ENCODE results near the gene IRAK3.
"Not testable (repeated sequence)": the region's sequence is repeated elsewhere in the genome, so short reads cannot be mapped to it uniquely, and the experiment has no call there.

IRAK3 gene

DNA sequence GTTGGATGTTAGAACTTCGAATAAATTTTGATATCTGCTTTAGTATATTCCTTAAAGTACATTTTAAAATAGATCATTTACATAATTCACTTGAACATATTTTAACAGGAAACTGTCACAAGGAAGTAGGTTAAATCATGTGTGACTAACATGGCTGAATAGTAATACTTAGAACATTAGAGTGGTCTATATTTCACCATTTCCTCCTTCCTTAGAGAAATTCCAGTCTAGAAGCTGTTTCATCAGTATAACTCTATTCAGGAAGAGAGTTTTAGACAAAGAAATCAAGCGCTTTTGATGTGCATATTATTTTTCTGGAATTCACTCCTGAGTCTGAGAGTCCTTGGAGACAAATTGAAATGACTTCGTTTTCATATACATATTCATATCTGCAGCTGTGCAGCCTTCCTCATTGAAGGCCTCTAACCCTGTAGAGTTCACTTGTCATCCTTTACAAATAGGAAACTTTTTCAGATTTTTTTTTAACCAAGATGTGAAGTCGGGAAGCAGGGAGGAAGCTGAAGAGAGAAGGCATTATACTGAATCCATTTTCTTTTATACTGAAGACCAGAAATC lies 28.4 kb downstream of the IRAK3 start:
- no peak for DNase-seq

DNA sequence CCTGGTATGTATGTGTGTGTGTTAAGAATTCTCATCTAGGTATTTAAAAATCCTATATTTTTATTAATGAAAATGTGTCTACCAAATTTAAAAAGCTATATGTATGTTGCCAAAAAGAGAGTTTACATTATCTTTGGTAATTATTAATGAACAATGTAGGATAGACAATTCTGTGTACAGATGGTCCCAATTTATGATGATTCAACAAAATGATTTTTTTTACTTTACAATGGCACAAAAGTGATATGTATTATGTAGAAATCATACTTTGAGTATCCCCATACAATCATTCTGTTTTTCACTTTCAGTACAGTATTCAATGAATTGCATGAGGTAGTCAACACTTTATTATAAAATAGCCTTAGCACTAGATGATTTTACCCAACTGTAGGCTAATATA lies 39.4 kb downstream of the IRAK3 start:
- DNase-seq: no peak

DNA sequence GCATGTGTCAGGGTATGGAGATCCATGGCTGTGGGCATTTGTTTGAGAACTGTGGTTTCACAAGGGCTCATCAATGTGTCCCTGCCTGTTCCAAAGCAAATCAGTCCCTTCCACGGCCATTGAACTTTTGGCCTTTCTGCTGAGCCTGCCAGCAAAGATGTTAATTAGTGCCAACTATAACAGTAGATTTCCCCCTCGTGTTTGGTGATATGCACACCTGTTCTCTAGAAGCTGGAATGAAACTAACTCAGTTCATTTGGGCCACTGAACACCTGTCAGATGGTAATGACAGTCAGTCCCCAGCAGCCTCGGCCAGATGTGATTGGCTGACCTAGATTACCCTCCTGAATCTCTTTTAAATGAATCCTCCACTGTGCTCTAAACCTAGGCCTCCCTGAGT lies 43.2 kb downstream of the IRAK3 start:
- no peak for DNase-seq

DNA sequence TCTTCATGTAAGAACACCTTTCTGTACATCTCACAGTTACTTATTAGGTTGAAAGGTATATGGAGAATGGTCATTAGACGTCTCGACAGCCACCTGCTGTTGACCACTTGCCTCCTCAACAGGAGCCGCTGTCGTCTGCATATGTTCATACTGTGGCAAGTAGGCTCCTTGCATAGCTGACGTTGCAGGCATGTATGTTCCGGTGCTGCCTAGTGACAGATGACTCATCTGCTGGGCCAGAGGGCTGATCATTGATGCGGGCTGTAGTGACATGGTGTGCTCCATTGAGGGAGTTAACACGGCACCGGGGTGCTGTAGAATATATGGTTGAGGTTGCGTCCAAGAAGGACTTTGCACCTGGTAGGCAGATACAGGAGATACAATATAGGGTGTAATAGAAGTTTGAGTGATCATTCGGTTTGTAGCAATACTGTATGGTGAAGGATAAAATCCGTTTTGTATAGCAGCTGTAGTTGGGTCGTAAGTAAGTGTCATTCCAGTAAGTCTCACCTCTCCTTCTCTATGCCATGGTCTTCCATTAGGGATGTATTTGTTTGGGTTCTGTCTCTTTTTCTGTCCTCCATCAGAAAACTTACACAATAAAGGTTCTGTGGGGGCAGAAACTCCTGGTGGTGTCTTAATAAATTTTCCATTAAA lies 45.2 kb downstream of the IRAK3 start:
- DNase-seq: peak; percentile 63

DNA sequence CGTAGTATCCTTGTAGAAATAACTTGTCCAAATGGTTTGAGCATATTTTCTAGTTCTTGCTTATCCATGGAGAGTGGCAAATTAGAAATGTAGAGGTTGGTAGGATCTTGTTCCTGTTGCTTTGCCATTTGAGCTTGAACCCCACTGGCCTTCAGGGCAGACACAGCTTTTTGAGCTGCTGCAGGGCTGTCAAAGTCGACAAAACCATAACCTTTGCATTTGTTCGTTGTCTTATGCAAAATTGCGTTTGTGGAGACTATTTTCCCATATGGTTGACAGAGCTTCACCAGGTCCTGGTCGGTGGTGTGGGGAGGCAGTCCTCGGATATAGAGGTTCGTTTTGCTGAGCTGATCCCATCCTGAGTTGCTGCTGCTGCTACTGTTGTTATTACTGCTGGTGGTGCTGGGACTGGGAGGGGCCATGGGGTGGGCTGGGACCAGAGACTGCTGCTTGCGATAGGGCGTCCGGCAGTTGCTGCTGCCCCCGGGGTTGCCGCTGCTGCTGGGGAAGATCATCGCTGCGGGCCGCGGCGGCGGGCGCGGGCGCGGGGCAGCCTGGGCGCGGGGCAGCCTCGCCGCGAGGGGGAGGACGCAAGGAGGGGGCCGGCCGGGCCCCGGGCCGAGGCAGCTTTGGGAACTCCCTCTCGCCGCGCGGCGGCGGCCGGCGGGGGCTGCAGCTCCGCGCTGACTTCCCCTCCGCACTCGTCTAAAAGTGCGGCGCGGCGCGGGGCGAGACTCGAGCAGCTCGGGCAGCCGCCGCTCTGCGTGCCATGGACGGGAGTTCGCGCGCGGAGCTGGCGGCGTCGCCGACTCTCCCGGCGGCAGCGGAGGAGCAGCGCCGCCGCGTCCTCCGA lies 46.0 kb downstream of the IRAK3 start:
- DNase-seq: peak; percentile 77

DNA sequence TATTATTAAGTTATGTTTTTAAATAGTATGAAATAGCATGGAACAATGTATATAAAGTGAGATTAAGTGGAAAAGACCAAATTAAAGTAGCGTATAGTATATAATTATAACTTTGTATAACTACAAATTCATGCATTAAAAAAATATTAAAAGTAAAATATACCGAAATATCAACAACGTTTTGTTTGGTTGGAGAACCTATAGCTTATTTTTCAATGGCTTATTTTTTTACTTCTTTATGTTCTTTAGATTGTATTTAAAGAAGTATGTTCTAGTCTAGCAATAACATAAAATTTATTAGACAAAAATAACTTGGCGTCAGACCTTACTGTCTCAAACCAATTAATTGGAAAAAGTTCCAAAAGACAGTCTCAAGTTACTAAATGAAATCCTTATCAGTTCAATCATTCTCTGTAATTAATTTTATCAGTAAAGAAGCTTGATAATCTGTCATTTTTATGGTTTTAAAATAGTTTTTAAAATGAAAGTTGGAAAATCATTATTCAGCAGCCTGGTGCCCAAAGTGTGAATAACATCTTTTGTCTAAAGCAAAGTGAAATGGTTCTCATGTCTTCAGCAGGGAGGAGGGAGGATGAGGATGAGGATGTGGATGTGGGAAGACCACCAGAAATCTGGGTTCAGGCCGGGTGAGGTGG lies 46.7 kb downstream of the IRAK3 start:
- DNase-seq: peak; percentile 68

DNA sequence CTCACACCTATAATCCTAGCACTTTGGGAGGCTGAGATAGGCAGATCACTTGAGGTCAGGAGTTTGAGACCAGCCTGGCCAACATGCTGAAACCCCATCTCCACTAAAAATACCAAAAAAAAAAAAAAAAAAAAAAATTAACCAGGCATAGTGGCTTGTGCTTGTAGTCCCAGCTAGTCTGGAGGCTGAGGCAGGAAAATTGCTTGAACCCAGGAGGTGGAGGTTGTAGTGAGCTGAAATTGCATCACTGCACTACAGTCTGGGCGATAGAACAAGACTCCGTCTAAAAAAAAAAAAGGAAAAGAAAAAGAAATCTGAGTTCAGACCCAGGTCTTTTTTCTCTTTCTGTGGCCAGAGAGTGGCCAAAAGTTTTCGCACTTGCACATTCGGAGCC lies 47.3 kb downstream of the IRAK3 start:
- DNase-seq: not testable (repeated sequence)

DNA sequence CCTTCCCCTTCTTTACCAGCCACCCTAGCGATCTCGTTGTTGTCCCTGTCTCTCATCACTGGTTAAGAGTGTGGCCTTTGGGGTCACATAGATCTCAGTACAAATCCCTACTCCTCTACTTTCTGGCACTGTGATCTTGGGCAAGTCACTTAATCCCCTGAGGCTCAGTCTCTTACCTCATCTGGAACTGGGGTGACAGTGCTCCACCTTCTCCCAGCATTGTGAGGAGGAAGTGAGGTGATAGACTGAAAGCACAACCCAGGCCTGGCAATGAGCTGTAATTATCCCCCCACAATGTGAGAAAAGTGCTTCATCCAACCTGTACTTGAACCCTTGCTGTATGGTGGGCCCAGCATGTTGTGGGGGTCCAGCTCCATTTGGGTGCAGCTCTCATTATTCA lies 48.0 kb downstream of the IRAK3 start:
- no peak for DNase-seq

DNA sequence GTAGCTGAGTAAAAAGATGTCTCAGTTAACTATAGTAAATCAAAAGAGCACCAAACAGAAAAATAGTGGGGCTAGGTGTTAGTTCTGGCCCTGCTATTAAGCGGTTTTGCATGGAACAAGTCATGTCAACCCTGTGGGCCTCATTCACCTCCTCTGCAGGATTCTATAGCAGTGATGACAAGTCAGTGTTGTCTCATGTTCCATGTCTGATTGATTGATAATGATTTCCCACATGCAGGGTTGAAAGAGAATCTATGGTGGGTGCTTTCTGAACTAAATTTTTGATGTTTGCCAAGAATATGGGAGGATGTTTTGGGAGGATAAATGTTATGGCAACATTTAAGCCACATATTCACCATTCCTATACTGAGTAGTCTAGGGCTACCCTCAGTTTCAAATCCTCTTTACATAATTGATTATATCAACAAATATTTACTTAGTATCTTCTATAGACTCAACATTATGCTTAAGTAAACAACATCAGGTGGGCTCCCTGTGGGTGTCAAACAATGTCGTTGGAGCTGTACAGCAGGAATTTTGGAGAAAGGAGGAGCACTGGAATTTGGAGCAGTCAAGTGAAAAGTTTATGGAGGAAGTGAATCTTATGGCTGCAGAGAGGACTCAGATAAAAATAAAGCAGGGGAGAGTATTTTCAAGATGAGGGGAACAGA lies 48.6 kb downstream of the IRAK3 start:
- DNase-seq: no peak

DNA sequence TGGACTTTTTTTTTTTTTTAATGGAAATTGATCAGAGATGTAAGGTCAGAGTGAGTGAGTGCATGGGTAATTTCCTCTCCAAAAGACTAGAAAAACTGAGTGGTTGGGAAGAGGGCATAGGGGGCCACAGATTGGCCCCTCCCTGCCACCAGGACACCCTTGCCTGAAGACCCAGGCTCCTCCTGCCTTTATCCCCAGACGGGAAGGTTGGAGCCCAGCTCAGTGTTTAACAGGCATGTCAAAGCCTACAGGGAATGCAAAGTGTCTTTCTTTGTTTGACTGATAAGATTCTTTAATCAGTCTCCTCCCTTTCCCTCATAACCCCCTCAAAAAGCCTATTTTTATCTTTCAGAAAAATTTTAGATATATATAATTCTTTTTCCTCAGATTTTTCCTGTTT lies 50.3 kb downstream of the IRAK3 start:
- DNase-seq: no peak

DNA sequence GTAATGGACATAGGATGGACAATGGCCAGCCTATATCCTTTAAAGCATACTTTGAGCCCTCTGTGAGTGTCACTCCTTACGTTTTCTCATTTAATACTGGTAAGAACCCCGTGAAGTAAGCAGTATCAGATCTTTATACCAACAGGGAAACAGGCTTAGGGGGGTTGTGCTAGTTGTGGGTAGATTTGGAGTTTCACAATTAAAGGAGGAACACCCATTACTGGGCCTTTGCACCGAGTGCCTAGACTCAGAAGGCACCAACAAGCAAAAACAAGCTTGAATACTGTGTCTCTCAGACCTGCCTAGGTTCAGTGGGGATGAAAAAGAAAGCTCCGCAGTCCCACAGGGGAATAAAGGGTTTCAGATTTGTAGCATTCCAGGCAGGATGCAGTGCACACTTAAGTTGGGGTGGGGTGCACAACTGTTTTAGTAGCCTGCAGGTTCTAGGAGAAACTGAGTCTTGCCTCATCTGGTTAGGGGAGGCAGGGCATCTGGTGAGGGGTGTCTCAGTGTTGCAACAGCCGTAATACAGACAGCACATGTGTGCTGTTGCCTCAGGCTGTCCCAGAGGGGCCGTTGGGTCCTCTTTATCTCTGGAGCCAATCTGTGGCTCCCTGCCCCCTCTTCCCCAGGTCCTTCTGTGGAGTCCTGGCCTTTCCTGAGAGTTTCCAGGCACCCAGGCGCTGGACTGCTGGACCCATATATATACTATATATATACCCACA lies 51.2 kb downstream of the IRAK3 start:
- DNase-seq: peak; percentile 65

DNA sequence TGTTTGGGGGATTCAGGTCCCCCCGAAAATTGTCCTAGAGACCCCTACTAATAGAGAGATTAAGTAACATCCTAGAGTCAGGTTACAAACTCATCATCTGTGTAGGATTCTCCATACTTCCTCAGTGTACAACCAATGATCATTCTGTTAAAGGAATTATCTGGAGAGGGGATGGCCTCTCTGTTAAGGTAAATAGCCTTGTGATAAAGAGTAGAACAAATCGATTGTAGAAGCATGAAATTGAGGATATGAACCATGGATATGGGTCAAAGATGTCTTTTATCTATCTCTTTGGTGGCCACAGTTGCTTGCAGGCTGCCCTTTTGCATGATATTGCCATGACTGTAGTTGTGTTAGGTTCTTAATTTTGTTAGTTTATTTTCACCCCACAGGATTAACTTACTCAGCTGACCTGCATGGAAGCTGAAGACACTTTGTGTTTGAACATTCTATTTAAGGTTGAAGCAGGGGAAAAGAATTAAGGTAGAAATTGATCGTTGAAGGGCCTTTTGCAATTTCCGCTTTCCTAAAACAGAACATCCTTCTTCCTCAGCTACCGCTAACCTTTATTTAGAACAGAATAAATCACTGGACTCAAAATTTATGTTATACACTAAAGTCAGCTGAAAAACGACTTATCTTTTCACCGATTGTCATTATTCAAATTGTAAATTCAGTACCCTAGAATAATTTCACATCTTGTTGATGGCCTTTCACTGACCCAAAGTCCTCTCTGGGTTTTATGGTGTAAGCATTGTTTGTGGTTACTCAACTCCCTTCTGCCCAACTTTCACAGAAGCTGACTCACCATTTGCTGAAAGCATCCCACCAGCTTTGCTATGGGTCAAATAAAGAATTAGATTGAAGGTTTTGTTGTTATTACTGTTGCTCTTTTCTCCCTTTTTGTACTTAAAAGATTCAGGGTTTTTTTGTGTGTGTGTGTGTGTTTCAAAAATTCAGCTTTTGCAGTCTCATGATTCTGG lies 52.3 kb downstream of the IRAK3 start:
- peak; percentile 57 for DNase-seq

DNA sequence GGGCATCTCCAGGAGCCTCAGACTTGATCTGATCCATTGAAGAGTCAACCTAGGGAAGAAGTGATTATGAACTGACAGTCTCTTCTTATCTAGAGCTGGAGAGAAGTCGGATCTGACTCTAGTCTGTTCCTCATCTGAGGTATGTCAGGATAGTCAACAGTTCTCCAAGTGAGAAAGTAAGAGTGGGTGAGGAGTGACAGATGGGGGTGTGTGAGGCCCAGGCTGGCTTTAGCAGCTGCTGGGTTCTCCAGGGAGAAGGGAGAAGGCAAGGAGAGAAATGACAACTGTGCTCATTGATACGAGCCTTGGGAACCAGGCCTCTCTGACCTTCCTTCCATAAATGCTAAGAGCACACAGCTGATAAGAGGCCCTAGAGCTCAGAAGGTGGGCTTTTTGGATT lies 53.3 kb downstream of the IRAK3 start:
- DNase-seq: no peak

DNA sequence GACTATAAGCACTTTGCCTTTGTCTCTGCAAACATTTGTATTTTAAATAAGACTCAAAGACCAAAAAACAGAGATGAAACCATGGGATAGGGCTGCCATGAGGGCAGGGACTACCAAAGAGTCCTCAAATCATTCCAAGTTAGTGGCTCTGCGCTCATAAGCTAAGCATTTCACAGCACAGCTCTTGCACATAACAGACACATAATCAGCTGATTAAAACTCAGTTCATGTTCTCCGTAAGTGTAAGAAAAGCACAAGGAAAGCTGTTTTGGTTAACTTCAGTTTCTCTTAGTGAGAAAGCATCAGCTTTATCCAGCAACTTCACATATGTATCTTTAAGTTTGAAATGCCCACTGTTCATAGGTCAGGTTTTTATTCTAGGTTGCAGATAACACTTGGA lies 54.9 kb downstream of the IRAK3 start:
- no peak for DNase-seq

DNA sequence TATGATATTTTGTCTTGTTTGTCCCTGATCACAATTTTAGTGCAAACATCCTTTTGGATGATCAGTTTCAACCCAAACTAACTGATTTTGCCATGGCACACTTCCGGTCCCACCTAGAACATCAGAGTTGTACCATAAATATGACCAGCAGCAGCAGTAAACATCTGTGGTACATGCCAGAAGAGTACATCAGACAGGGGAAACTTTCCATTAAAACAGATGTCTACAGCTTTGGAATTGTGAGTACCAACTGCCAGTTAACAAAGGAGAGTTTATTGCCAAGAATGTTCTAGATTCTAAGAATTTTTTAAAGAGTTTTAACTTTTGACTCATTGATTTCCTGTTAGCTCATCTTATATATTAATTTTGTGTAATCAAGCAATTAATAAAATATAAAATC lies 55.4 kb downstream of the IRAK3 start:
- no peak for DNase-seq

DNA sequence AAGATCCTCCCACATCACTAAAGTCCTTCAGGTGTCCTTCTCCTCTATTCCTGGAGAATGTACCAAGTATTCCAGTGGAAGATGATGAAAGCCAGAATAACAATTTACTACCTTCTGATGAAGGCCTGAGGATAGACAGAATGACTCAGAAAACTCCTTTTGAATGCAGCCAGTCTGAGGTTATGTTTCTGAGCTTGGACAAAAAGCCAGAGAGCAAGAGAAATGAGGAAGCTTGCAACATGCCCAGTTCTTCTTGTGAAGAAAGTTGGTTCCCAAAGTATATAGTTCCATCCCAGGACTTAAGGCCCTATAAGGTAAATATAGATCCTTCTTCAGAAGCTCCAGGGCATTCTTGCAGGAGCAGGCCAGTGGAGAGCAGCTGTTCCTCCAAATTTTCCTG lies 58.7 kb downstream of the IRAK3 start:
- DNase-seq: no peak

DNA sequence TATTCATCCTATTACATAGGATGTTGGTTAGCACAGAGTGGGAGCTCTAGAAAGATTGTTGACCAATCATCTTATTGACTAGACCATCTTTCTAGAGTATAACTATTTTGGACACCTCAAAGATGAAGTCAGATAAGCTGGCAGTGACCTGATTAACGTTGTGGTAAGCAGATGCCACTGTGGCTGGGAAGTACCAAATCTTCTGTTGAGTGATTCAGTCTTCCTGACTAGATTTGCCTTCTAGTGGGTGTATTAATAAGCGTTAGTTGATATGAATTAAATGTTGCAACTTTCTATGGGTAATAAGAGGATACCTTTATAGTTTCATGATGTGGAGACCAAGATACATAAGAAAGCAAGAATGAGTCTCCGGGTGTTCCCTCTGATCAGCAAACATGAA lies 62.0 kb downstream of the IRAK3 start:
- DNase-seq: no peak

DNA sequence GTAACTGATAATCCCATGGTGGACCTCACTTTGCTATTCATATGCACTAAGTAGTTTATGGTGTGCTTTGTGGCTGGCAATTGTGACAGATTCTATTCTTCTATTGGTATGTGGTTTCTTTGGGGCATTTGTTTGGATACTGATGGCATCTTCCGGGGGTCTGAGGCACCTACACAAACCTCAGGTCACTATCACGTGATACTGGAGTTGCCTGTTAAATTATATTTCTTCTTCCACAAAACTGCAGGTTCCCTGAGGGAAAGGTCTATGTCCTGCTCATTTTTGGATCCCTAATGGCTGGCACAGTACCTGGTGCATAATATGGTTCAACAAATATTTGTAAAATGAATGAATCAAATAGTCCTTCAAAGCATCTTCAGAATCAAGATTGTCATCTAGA lies 63.8 kb downstream of the IRAK3 start:
- DNase-seq: no peak

DNA sequence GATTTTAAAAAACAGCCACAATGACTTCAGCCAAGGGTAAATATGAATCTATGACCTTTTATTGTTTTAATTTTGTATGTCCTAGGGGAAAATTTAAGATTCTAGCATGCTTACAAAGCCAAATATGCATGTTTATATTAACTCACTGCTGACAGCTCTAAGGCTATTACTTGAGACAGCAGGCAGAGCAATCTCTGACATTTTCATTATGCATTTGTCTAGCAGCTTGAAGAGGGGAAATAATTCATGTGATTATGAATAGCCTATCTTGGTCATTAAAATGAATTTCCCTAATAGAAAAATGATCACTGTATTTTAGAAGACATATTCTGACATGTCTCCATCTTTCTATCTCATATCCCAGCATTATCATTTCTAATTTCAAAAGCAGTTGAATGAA lies 66.7 kb downstream of the IRAK3 start:
- DNase-seq: no peak

DNA sequence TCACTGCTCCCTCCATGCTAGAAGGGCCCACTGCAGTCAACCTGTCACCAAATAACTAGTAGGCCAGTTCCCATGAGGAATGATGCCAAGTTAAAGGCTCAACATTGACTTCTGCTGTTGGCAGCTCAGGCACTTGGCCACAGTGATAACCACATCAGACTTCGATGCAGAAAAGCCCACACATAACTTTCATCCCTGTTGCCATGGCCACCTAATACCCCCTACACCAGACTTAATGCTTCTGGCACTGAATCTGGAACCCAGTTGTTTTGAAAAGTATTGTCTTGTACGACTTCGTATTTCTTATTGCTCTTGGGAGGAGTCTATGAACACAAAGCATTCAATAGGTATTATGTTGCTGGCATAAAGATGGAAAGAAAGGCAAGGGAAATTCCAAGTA lies 69.0 kb downstream of the IRAK3 start:
- DNase-seq: no peak

DNA sequence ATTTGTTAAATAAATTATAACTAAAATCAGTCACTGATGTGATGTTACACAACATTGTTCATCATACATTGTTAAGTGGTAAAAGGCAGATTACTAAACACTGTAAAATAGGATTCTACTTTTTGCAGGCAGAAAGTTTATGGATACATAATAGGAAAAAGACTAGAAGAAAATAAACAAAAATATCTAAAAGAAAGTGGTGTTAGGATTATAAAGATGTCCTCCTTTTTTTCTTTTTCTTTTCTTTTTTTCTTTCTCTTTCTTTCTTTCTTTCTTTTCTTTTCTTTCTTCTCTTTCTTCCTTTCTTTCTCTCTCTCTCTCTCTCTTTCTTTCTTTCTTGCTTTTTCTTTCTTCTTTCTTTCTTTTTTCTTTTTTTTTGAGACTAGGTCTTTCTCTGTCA lies 73.7 kb downstream of the IRAK3 start:
- no peak for DNase-seq

Data from hematopoietic multipotent progenitor cell treated with erythropoietin and hydrocortisone succinate and interleukin-3 and kit ligand, for 6 days (in vitro differentiated cells).